GM18870 (cell line): Measurements from ENCODE around the gene RAB7B.

Experiments used
- ATAC-seq: cut with Tn5 transposase; IDR thresholded peaks from one replicate; pipeline ENCODE4 v1.9.1; 2021; ENCODE audit warnings: moderate library complexity; ENCODE audit not compliant: unreplicated experiment

Gene RAB7B

GRCh38 chr1:205929496-205930194, 73.5 kb downstream of the RAB7B start:
- no peak for ATAC-seq

DNA sequence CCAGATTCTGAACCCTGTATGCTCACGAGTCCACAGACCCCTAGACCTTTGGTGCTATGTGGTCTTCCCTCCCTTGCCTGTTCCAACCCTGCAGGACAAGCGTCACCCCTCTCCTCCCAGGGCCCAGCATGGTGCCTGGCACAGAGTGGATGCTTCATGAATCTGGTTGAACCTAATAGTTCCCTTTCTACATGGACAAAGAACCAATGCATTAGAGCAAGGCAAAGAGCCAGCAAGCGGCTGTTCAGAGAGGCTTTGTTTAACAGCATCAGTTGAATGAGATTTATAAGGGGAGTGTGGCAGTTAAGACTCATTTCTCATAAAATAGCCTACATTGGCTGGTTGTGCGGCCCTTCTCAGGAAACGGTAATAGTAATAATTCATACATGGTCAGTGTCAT, 74.9 kb downstream of the RAB7B start:
- ATAC-seq, result no peak

DNA sequence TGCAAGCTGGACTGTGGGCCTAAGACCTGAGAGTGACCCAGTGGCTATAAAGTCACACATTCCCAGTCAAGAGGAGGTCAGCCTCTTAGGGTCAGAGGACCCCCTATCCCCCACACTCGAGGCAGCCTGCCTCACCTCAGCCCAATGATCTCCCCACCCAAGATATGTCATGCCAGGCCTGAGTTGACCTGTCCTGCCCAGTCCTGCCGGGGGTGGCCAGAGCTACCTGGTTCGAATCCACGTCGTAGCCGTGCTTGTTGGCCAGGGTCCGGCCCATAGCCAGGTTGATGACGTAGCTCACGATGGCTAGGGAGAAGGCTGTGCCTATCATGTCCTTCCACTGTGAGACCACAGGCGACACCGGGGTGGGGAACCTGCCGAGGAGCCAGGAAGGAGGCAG, 75.5 kb downstream of the RAB7B start:
- ATAC-seq, result no peak

DNA sequence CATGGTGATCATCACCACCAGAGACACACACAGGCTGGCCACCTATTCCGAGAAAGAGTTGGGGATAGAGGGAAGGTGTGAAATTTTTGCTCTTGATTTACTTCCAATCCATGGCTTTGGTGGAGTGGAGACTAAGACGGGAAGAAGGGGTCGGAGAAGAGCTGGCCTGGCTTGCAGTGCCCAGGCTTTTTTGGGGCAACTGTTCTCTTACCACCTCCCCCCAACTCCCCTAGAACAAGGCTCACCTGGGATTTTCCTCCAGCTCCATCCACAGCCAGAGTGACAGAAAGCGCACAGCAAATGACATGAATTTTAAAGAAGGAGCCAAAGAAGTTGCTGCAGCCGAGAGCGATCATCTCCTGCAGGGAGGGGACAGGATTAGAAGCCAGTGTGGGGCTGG, 75.9 kb downstream of the RAB7B start:
- ATAC-seq, result no peak
